Measurements from ENCODE around the gene SDCCAG8.

Gene SDCCAG8

GRCh38 chr1:243254233-243254926 is 1.5 kb upstream of the SDCCAG8 start (continued):
- TF ChIP-seq TSHZ1 (tag by site-specific recombination; IDR thresholded peaks at IDR 0.05; ENCODE audit: borderline replicate concordance) (no peak), ZNF311 (tag by site-specific recombination; IDR thresholded peaks at IDR 0.05; ENCODE audit: borderline replicate concordance) (no peak), WT1 (tag by site-specific recombination; IDR thresholded peaks at IDR 0.05) (peak; percentile 45), GFI1B (tag by site-specific recombination; IDR thresholded peaks at IDR 0.05) (0 out of 2 replicates have a peak, but pooled peaks have one; percentile 13), ZNF239 (tag by site-specific recombination; IDR thresholded peaks at IDR 0.05) (no peak), ZNF830 (tag by site-specific recombination; IDR thresholded peaks at IDR 0.05; ENCODE audit: low read depth) (no peak), YY2 (tag by site-specific recombination; IDR thresholded peaks at IDR 0.05) (no peak), BCL11A (tag by site-specific recombination; IDR thresholded peaks at IDR 0.05; ENCODE audit: low read depth) (no peak), ZSCAN18 (tag by site-specific recombination; IDR thresholded peaks at IDR 0.05) (no peak), ZNF521 (tag by site-specific recombination; IDR thresholded peaks at IDR 0.05) (no peak), ZNF658 (tag by site-specific recombination; IDR thresholded peaks at IDR 0.05) (no peak), ZNF785 (tag by site-specific recombination; IDR thresholded peaks at IDR 0.05) (no peak), ZNF140 (tag by site-specific recombination; IDR thresholded peaks at IDR 0.05) (no peak), AEBP2 (tag by site-specific recombination; IDR thresholded peaks at IDR 0.05; ENCODE audit: borderline replicate concordance) (no peak), ZNF654 (tag by site-specific recombination; IDR thresholded peaks at IDR 0.05; ENCODE audit: low read depth) (no peak), ZEB2 (tag by site-specific recombination; IDR thresholded peaks at IDR 0.05) (peak; percentile 60), ZFP37 (tag by site-specific recombination; IDR thresholded peaks at IDR 0.05) (peak; percentile 45; the same call in 1 of the 2 replicates), ZNF692 (tag by site-specific recombination; IDR thresholded peaks at IDR 0.05) (0 out of 2 replicates have a peak, but pooled peaks have one; percentile 14), ZNF433 (tag by site-specific recombination; IDR thresholded peaks at IDR 0.05; ENCODE audit: low read depth) (no peak), ZFP69B (tag by site-specific recombination; IDR thresholded peaks at IDR 0.05) (no peak), ZXDB (tag by site-specific recombination; IDR thresholded peaks at IDR 0.05) (peak; percentile 75; the same call in 1 of the 2 replicates), ZNF394 (tag by site-specific recombination; IDR thresholded peaks at IDR 0.05; ENCODE audit: borderline replicate concordance) (0 out of 2 replicates have a peak, but pooled peaks have one; percentile 12), ZNF558 (tag by site-specific recombination; IDR thresholded peaks at IDR 0.05) (peak; percentile 56), KLF7 (tag by site-specific recombination; IDR thresholded peaks at IDR 0.05; ENCODE audit: borderline replicate concordance) (no peak), ZNF501 (tag by site-specific recombination; IDR thresholded peaks at IDR 0.05) (peak; percentile 63), ZBTB8A (tag by site-specific recombination; IDR thresholded peaks at IDR 0.05) (peak; percentile 25; the same call in 1 of the 2 replicates), ZNF624 (tag by site-specific recombination; IDR thresholded peaks at IDR 0.05) (no peak), ZNF292 (tag by site-specific recombination; IDR thresholded peaks at IDR 0.05; ENCODE audit: borderline replicate concordance, low read depth) (no peak), ZBTB1 (tag by site-specific recombination; IDR thresholded peaks at IDR 0.05) (no peak), ZFP3 (tag by site-specific recombination; IDR thresholded peaks at IDR 0.05; ENCODE audit: low read depth) (no peak), ZNF146 (tag by site-specific recombination; IDR thresholded peaks at IDR 0.05) (no peak), ZNF426 (tag by site-specific recombination; IDR thresholded peaks at IDR 0.05) (no peak), ZNF133 (tag by site-specific recombination; IDR thresholded peaks at IDR 0.05) (no peak), SP7 (tag by site-specific recombination; IDR thresholded peaks at IDR 0.05) (peak; percentile 61)

All from HEK293 (cell line).